SU-DHL-6 (cell line): ENCODE data around the gene SERINC2.

Experiments used
- CTCF ChIP-seq: fragments of 200-600 bp; sonication (generic); IDR thresholded peaks from one replicate; pipeline ENCODE4 v1.5.1; 2017; ENCODE audit warnings: antibody characterized with exemption, mild to moderate bottlenecking, low read length, moderate library complexity; ENCODE audit not compliant: insufficient read depth, poor library complexity, severe bottlenecking
- EZH2phosphoT487 ChIP-seq: fragments of 200-600 bp; sonication (generic), shearing (Covaris generic); conservative IDR thresholded peaks from 2 replicates; pipeline ENCODE4 v1.6.1; 2018; ENCODE audit warnings: mild to moderate bottlenecking, antibody characterized with exemption, low read length, moderate library complexity, mixed read lengths

GRCh38 chr1:31421371-31422040, 8.5 kb downstream of the SERINC2 start:
- peak; percentile 45 for TF ChIP-seq CTCF
- TF ChIP-seq EZH2phosphoT487 = no peak
